ENCODE measurements around the gene RTL10.

The RTL10 gene

GRCh38 chr22:19840955-19841640 lies 13.6 kb downstream of the RTL10 start:
- Histone ChIP-seq H3K4me1 (ENCODE audit: low read length) (no peaks in the 10 kb centered on the region), H3K27ac (ENCODE audit: low read length) (no peak overlapping the region), H3K79me2 (ENCODE audit: low read length) (0 out of 2 replicates have a peak, but pooled peaks cover 6% of the 10 kb centered on the region), H3K4me2 (ENCODE audit: low read depth, low read length) (no peak overlapping the region), H3K9me3 (replicated peaks; ENCODE audit: insufficient read depth, low read length) (no peaks in the 10 kb centered on the region), H4K20me1 (ENCODE audit: insufficient read depth, low read length) (0 out of 2 replicates have a peak, but pooled peaks cover 3% of the 10 kb centered on the region), H3F3A (ENCODE audit: insufficient read depth, low read length) (no peaks in the 10 kb centered on the region), H3K36me3 (replicated peaks; ENCODE audit: insufficient read depth, low read length) (no peaks in the 10 kb centered on the region), H3K9me2 (replicated peaks; ENCODE audit: insufficient read depth, low read length) (no peaks in the 10 kb centered on the region), H3K4me3 (ENCODE audit: low read length) (no peak overlapping the region), H3K9ac (ENCODE audit: low read length) (no peak overlapping the region), H3K27me3 (replicated peaks; ENCODE audit: insufficient read depth, low read length) (no peaks in the 10 kb centered on the region), H2AFZ (ENCODE audit: low read length) (no peak overlapping the region)
- no peak for DNase-seq
- TF ChIP-seq CTCF (IDR thresholded peaks at IDR 0.05; ENCODE audit: low read length) (no peak), EZH2phosphoT487 (IDR thresholded peaks at IDR 0.05; ENCODE audit: low read length) (no peak), EZH2 (optimal IDR thresholded peaks at IDR 0.05; ENCODE audit: low read depth, low read length) (no peak)

GRCh38 chr22:19840059-19840458 lies 14.6 kb downstream of the RTL10 start:
- TF ChIP-seq EZH2phosphoT487 (IDR thresholded peaks at IDR 0.05; ENCODE audit: low read length), result no peak
- no peak for TF ChIP-seq EZH2 (optimal IDR thresholded peaks at IDR 0.05; ENCODE audit: low read depth, low read length)
- no peak for TF ChIP-seq CTCF (IDR thresholded peaks at IDR 0.05; ENCODE audit: low read length)
- no peaks in the 10 kb centered on the region for H3K36me3 ChIP-seq (replicated peaks; ENCODE audit: insufficient read depth, low read length)

GRCh38 chr22:19837915-19838314 lies 16.8 kb downstream of the RTL10 start:
- H3K9me3 ChIP-seq (replicated peaks; ENCODE audit: insufficient read depth, low read length), result no peaks in the 10 kb centered on the region
- no peaks in the 10 kb centered on the region for H3K9me2 ChIP-seq (replicated peaks; ENCODE audit: insufficient read depth, low read length)
- H3K4me2 ChIP-seq (ENCODE audit: low read depth, low read length), result no peak overlapping the region
- H3K27me3 ChIP-seq (replicated peaks; ENCODE audit: insufficient read depth, low read length), result no peaks in the 10 kb centered on the region
- H3K79me2 ChIP-seq (ENCODE audit: low read length), result peaks cover 10% of the 10 kb centered on the region; the same call in 1 of the 2 replicates
- no peaks in the 10 kb centered on the region for H3K36me3 ChIP-seq (replicated peaks; ENCODE audit: insufficient read depth, low read length)
- TF ChIP-seq EZH2 (optimal IDR thresholded peaks at IDR 0.05; ENCODE audit: low read depth, low read length), result no peak
- TF ChIP-seq EZH2phosphoT487 (IDR thresholded peaks at IDR 0.05; ENCODE audit: low read length), result no peak
- TF ChIP-seq CTCF (IDR thresholded peaks at IDR 0.05; ENCODE audit: low read length), result no peak
- no peak overlapping the region for H3K27ac ChIP-seq (ENCODE audit: low read length)
- H3K4me3 ChIP-seq (ENCODE audit: low read length), result no peak overlapping the region
- H3K4me1 ChIP-seq (ENCODE audit: low read length), result peaks cover 3% of the 10 kb centered on the region; the same call in 1 of the 2 replicates
- no peak overlapping the region for H2AFZ ChIP-seq (ENCODE audit: low read length)
- H4K20me1 ChIP-seq (ENCODE audit: insufficient read depth, low read length), result 0 out of 2 replicates have a peak, but pooled peaks cover 3% of the 10 kb centered on the region
- no peak overlapping the region for H3K9ac ChIP-seq (ENCODE audit: low read length)
- DNase-seq, result no peak
- H3F3A ChIP-seq (ENCODE audit: insufficient read depth, low read length), result no peaks in the 10 kb centered on the region

More at GRCh38 chr22:19840059-19840458, 14.6 kb downstream of the RTL10 start:
- H3K9me3 ChIP-seq (replicated peaks; ENCODE audit: insufficient read depth, low read length), result no peaks in the 10 kb centered on the region
- H3F3A ChIP-seq (ENCODE audit: insufficient read depth, low read length), result no peaks in the 10 kb centered on the region
- H3K27ac ChIP-seq (ENCODE audit: low read length), result no peak overlapping the region
- no peaks in the 10 kb centered on the region for H3K27me3 ChIP-seq (replicated peaks; ENCODE audit: insufficient read depth, low read length)
- peaks cover 10% of the 10 kb centered on the region; the same call in 1 of the 2 replicates for H3K79me2 ChIP-seq (ENCODE audit: low read length)
- no peaks in the 10 kb centered on the region for H3K9me2 ChIP-seq (replicated peaks; ENCODE audit: insufficient read depth, low read length)
- H3K4me1 ChIP-seq (ENCODE audit: low read length), result peaks cover 1% of the 10 kb centered on the region; the same call in 1 of the 2 replicates
- 0 out of 2 replicates have a peak, but pooled peaks cover 3% of the 10 kb centered on the region for H4K20me1 ChIP-seq (ENCODE audit: insufficient read depth, low read length)
- no peak overlapping the region for H3K9ac ChIP-seq (ENCODE audit: low read length)
- H3K4me2 ChIP-seq (ENCODE audit: low read depth, low read length), result no peak overlapping the region
- H2AFZ ChIP-seq (ENCODE audit: low read length), result no peak overlapping the region
- H3K4me3 ChIP-seq (ENCODE audit: low read length), result no peak overlapping the region
- no peak for DNase-seq

All from MM.1S (cell line).